Activated CD4-positive, alpha-beta T cell treated with anti-CD3 and anti-CD28 coated beads for 24 hours (primary cell): Measurements from ENCODE around the gene MBP.
"Not testable (repeated sequence)": the region's sequence is repeated elsewhere in the genome, so short reads cannot be mapped to it uniquely, and the experiment has no call there.

Experiments
- DNase-seq, 2 donors: peaks; one replicate each; pipeline ENCODE4 v3.0.0-alpha.2; 2020; ENCODE audit warnings: low read depth in 2 of 2

MBP gene

GRCh38 chr18:76944346-76944745, 188.2 kb downstream of the MBP start:
- DNase-seq = not testable (repeated sequence)

- no peak for DNase-seq
These were observed 188.8 kb downstream of the MBP start for GRCh38 chr18:76943542-76944339.

DNA sequence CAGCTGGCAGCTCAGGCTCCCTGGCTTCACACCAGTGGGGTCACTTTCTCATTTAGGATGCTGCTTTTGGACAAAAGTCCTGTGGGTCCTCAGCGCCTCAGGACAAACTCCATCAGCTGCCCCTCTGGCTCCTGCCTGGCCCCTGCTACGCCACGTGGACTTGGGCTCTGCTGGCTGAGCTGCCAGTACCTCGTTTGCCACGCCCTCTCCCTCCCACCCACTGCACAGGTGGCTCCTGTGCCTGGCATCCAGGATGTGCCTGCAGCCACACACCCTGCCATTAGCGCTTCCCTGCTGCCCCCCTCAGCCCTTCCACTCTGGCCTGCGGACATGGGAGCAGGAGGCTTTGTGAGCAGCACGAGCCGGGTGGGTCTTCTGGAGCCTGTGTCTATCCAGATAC, 191.3 kb downstream of the MBP start:
- no peak for DNase-seq

GRCh38 chr18:76938619-76939018, 194.0 kb downstream of the MBP start:
- DNase-seq = no peak

- DNase-seq = no peak
These were observed 195.0 kb downstream of the MBP start for GRCh38 chr18:76937597-76937996.

GRCh38 chr18:76936877-76937276, 195.7 kb downstream of the MBP start:
- DNase-seq = no peak

GRCh38 chr18:76935722-76936337, 196.8 kb downstream of the MBP start:
- DNase-seq = no peak

DNA sequence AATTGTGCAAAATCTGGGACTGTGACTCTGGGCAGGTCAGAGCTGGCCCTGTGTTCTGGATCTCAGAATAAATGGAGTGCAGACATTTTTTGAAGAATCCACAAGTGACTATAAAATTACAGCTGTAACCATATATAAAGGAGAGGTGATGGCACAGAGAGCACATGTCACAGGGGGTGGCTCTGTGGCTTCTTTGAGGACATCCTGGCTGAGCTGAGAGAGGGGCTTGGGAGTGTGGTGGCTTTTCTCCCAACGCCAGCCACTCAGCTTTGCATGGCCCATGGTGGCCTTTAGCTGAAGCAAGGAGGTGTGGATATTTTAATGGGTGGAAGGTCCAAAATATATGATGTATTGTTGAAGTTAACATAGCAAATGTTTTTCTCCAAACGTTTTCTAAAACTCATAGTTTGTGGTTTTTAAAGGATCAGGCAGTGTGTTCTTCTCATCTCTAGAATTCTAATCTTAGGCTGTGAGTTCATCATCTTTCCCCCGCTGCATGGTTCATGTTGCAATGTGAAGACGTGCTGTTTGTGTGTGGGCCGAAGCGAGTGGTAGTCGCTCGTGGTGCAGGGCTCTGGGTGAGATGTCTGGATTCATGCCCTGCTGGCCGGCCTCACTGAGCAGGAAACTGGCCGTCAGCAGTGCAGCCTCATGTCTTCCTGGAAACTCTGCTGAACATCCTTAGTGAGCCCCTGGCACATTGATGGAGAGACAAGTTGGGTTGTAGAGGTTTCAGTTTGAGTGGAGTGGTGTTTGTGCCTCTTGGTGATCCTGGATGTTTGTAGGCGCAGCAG, 200.4 kb downstream of the MBP start:
- no peak for DNase-seq

- no peak for DNase-seq
These were observed 201.4 kb downstream of the MBP start for GRCh38 chr18:76931171-76931570.
